NCI-H1092 (cell line): Measurements from ENCODE around the gene ZDHHC4.

Experiments
- DNase-seq: peaks from one replicate; lab custom pipeline; 2025; lab: John Stamatoyannopoulos, UW

The ZDHHC4 gene

DNA sequence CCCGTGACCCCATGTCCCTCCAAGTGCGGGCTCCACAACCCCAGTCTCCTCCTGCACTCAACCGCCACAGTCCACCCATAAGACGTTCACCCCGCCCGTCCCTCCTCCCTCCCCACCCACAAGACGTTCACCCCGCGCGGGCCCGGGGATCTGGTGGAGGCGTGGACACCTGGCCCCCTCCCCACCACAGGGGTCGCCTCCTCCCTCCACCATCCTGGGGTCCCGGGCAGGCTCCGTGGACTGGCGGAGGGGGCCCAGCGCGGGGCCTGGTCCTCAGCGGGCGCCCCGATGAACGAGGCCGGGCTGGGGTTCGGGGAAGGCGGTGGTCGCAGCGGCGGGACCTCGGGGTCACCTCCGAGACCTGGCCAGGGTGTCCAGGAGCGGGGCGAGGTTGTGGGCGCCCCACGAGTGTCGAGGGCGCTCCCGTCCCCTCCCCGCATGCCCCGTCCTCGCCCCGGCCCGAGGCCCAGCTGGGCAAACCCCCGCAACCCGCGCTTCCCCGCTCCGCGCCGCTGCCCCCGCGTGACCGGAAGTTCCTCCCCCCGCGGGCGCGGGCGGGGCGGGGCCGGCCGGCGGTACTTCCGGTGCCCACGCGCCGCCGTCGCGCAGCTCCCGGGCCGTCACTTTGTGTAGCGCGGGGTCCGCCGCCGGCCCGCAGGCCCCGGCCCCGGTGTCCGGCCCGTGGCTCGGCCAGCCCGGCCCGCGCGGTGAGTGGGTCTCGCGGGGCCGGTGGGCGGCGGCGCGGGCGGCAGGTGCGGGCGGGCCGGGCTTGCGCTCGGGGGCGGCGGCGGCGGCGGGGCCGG, 59.7 kb downstream of the ZDHHC4 start, which contains the start of gene ZNF316:
Gene ZNF316 (plus strand): TSS at position 578 of the 803 bp plus-strand sequence. CDS start 5,092 bp downstream, outside the sequence.
- no peak for DNase-seq

DNA sequence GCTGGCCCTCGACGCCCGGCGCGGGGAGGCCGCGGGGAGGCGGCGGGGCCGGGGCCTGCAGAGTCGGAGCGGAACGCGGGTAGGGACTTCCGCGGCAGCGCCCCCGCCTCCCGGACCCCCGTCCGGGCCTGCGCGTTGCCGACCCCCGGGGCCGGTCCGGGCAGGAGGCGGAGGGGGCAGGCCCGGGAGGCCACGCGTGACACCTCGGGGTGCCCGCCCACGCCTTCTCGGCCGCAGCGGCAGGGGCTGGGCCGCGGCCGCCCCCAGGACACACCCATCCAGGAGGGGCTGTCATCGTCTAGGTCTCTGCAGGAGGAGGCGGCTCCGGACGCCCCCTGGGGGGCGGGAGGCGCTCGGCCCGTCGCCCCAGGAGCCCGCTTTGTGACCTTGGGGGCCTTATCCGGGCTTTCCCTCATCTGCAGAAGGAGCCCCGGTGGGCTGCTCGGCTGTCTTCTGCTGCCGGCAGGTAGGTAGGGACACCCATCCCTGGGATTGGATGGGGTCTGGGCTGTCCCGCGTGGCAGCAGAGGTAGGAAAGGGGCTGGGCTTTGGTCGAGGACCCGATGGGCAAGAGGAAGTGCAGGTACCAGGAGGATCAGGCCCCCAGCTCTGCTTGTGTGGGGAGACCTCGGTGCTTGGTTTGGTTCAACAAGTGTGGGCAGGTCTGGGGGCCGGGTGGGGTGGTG, 60.4 kb downstream of the ZDHHC4 start:
- peak; percentile 18 for DNase-seq
